ENCODE measurements around the gene FUCA2. TPM values are rescaled to one million over a fixed set of nuclear protein-coding genes. Genes with fewer than 3 reads are reported as not detected.

FUCA2 gene
- total RNA-seq, 4 donors from 2014 or later = 19.5 to 70.3 (median 46.9) TPM

DNA sequence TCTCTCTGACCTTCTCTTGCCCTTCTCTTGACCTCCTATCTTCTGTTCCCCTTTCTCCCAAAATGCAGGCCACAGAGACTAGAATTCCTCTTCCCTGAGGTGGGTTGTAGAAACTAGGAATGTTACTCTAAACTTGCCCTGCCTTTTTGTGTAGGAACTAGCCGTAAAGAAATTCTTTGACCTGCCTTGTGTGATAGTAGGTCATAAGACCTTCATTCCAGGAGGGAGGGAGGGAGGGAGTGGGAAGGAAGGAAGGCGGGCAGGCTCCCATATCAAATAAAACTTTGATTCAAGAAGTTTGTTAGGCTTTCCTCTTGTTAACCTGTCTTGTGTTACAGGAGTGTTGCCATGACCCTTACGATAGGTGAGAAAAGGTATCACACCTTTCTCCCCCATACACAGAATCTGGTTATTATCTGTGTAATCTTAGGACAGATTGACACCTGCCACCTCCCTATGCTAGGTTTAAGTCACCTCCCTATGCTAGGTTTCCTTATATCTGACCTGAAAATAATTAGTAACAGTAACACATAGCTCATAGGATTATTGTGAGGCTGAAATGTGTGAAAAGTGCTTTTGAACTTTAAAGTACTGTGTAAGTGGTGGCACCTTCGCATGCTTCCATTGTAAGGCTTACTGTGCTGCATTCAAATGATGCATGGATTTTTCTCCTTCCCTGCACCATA is 32.6 kb upstream of the FUCA2 start:
- WGBS, 2 donors (ENCODE audit: low coverage in 1 of 2) = 65 to 85% methylated on average over 3 to 4 of the region's 4 CpGs
- TF ChIP-seq EP300 (IDR thresholded peaks at IDR 0.05; ENCODE audit: low read depth) (no peak), POLR2AphosphoS5 (IDR thresholded peaks at IDR 0.05) (no peak), POLR2A (IDR thresholded peaks at IDR 0.05) (no peak)
- TF ChIP-seq, protein P1, sequence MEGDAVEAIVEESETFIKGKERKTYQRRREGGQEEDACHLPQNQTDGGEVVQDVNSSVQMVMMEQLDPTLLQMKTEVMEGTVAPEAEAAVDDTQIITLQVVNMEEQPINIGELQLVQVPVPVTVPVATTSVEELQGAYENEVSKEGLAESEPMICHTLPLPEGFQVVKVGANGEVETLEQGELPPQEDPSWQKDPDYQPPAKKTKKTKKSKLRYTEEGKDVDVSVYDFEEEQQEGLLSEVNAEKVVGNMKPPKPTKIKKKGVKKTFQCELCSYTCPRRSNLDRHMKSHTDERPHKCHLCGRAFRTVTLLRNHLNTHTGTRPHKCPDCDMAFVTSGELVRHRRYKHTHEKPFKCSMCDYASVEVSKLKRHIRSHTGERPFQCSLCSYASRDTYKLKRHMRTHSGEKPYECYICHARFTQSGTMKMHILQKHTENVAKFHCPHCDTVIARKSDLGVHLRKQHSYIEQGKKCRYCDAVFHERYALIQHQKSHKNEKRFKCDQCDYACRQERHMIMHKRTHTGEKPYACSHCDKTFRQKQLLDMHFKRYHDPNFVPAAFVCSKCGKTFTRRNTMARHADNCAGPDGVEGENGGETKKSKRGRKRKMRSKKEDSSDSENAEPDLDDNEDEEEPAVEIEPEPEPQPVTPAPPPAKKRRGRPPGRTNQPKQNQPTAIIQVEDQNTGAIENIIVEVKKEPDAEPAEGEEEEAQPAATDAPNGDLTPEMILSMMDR (IDR thresholded peaks at IDR 0.05) = no peak
- in situ Hi-C loops (cut with MboI; ENCODE audit: low pct_ligation_motif_present in 1 of 4, low pct_unique_long_range_greater_than_20kb in 1 of 4, low sequenced_read_pairs in 3 of 4) = no loop called here
- intact Hi-C loops (cut with DNase I; ENCODE audit: low total_unique reads) = no loop called here
- H3K4me1 ChIP-seq = peaks cover 0 to 28% (median 9%) of the 10 kb centered on the region in 4 donors
- no peak overlapping the region for H3K4me3 ChIP-seq
- no peaks in the 10 kb centered on the region for H3K27me3 ChIP-seq
- H3K36me3 ChIP-seq = no peaks in the 10 kb centered on the region
- no peak for DNase-seq
- H3K27ac ChIP-seq = peak overlapping the region; percentile 28 to 69 (median 38)
- no peaks in the 10 kb centered on the region for H3K9me3 ChIP-seq

DNA sequence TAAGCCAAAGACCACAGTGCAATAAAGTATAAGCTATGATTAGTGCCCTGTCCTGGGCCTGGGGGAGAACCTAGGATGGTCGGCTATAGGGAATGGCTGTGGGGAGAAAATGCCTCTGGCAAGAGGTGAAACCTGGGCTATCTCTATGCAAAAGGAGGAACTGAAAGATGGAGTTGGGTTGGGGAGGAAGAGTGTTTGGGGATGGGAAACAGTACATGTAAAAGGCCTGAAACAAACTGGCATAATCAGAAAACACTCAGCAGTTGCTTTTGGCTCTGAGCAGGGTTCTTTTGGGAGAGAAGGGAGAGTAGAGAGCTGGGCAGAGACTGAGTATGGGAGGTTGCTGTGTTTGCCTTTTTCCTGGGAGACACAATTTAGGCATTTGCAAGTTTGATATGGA is 31.9 kb upstream of the FUCA2 start:
- 74% methylated on average over 1 of the region's 1 CpG; no CpG with 5 or more reads in 1 of the 2 donors for WGBS, 2 donors (ENCODE audit: low coverage in 1 of 2)
- Histone ChIP-seq H3K9me3 (no peaks in the 10 kb centered on the region), H3K4me3 (no peak overlapping the region), H3K4me1 (peaks cover 0 to 28% (median 9%) of the 10 kb centered on the region in 4 donors), H3K27ac (peak overlapping the region; percentile 28 to 69 (median 38)), H3K36me3 (no peaks in the 10 kb centered on the region), H3K27me3 (no peaks in the 10 kb centered on the region)
- in situ Hi-C loops (cut with MboI; ENCODE audit: low pct_ligation_motif_present in 1 of 4, low pct_unique_long_range_greater_than_20kb in 1 of 4, low sequenced_read_pairs in 3 of 4) (no loop called here), intact Hi-C loops (cut with DNase I; ENCODE audit: low total_unique reads) (no loop called here)
- TF ChIP-seq POLR2A (IDR thresholded peaks at IDR 0.05) (no peak), POLR2AphosphoS5 (IDR thresholded peaks at IDR 0.05) (no peak), EP300 (IDR thresholded peaks at IDR 0.05; ENCODE audit: low read depth) (no peak)
- TF ChIP-seq, protein P1 (IDR thresholded peaks at IDR 0.05) = no peak
- DNase-seq = no peak

DNA sequence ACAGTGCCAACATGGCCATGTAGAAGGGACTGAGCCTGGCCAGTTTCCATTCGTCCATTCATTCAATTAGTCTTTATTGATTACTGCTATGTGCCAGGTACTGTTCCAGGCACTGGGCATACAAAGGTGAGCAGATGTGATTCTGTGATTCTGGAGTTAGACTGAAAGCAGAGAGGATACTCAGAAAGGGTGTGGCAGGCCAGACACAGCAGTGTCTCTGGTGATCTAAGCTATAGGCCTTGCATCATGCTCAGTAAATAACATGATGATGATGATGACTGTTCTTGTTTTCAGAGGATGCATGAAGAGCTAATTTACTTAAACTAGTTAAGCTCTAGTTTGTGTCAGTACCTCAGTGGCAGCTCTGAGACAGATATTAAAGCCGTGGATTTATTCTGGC is 31.4 kb upstream of the FUCA2 start:
- Histone ChIP-seq H3K9me3 (no peaks in the 10 kb centered on the region), H3K4me3 (no peak overlapping the region), H3K4me1 (peaks cover 0 to 31% (median 10%) of the 10 kb centered on the region in 4 donors), H3K36me3 (no peaks in the 10 kb centered on the region), H3K27me3 (no peaks in the 10 kb centered on the region), H3K27ac (no peak overlapping the region)
- no peak for DNase-seq
- in situ Hi-C loops (cut with MboI; ENCODE audit: low pct_ligation_motif_present in 1 of 4, low pct_unique_long_range_greater_than_20kb in 1 of 4, low sequenced_read_pairs in 3 of 4) (no loop called here), intact Hi-C loops (cut with DNase I; ENCODE audit: low total_unique reads) (no loop called here)
- WGBS, 2 donors (ENCODE audit: low coverage in 1 of 2) = 83 to 95% methylated on average over 1 to 2 of the region's 2 CpGs
- no peak for TF ChIP-seq POLR2AphosphoS5 (IDR thresholded peaks at IDR 0.05)
- no peak for TF ChIP-seq EP300 (IDR thresholded peaks at IDR 0.05; ENCODE audit: low read depth)
- TF ChIP-seq, protein P1 (IDR thresholded peaks at IDR 0.05) = no peak
- no peak for TF ChIP-seq POLR2A (IDR thresholded peaks at IDR 0.05)

DNA sequence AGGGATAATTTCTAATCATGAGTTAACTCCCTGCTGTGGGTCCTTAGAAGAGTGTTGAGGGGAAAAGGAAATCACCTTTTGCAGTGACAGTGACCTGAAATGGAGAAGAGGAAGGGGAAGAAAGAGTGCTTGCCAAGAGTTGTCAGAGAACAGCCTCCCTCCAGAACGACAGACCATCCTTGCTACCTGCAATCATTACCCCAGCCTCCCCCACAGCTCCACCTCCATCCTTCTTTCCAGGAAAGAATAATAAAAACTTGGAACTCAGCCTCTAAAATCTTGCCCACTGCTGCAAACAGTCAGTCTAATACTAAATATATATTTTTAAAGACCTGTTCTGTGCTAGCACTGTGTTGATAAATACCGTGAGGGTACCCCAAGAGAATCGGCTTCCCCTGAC is 28.7 kb upstream of the FUCA2 start:
- Histone ChIP-seq H3K4me3 (no peak overlapping the region), H3K27me3 (no peaks in the 10 kb centered on the region), H3K9me3 (no peaks in the 10 kb centered on the region), H3K27ac (no peak overlapping the region), H3K36me3 (no peaks in the 10 kb centered on the region), H3K4me1 (peaks cover 0 to 36% (median 17%) of the 10 kb centered on the region in 4 donors)
- in situ Hi-C loops (cut with MboI; ENCODE audit: low pct_ligation_motif_present in 1 of 4, low pct_unique_long_range_greater_than_20kb in 1 of 4, low sequenced_read_pairs in 3 of 4) (no loop called here), intact Hi-C loops (cut with DNase I; ENCODE audit: low total_unique reads) (no loop called here)
- WGBS, 2 donors (ENCODE audit: low coverage in 1 of 2) = 74 to 86% methylated on average over 2 to 3 of the region's 3 CpGs
- DNase-seq = no peak
- no peak for TF ChIP-seq EP300 (IDR thresholded peaks at IDR 0.05; ENCODE audit: low read depth)
- no peak for TF ChIP-seq POLR2A (IDR thresholded peaks at IDR 0.05)
- TF ChIP-seq, protein P1 (IDR thresholded peaks at IDR 0.05) = no peak
- TF ChIP-seq POLR2AphosphoS5 (IDR thresholded peaks at IDR 0.05) = no peak
